Esophagus muscularis mucosa (tissue), 4 donors: ENCODE measurements around the gene ISG20L2.

Source experiments
- CTCF ChIP-seq, 3 experiments: fragments of 200-600 bp in 2 of 3; fragments of 450-650 bp in 1 of 3; sonication (generic) in 2 of 3; IDR thresholded peaks; one replicate each; pipeline ENCODE4 v1.5.1; 2017 to 2019; ENCODE audit warnings: antibody characterized with exemption in 3 of 3, mild to moderate bottlenecking in 2 of 3, moderate library complexity in 1 of 3
- EP300 ChIP-seq: sonication (generic); formaldehyde crosslinking; IDR thresholded peaks from one replicate; pipeline ENCODE4 v1.6.1; 2017; ENCODE audit warnings: antibody characterized with exemption
- POLR2A ChIP-seq: fragments of 450-650 bp; IDR thresholded peaks from one replicate; pipeline ENCODE4 v1.6.1; 2017; ENCODE audit warnings: antibody characterized with exemption, moderate library complexity, mild to moderate bottlenecking, low read depth
- POLR2AphosphoS5 ChIP-seq, 2 donors: sonication (generic); formaldehyde crosslinking; IDR thresholded peaks; one replicate each; pipeline ENCODE4 v1.6.1; 2017; ENCODE audit warnings: antibody characterized with exemption in 2 of 2

- peak in 1 of 3 experiments; percentile 9 for TF ChIP-seq CTCF (IDR thresholded peaks at IDR 0.05)
- no peak for TF ChIP-seq POLR2A
- TF ChIP-seq POLR2AphosphoS5 (IDR thresholded peaks at IDR 0.05): peak; percentile 83 to 92
- no peak for TF ChIP-seq EP300
These were observed 38.7 kb upstream of the ISG20L2 start, which contains the start of gene PRCC for GRCh38 chr1:156767101-156767878.
